HUES6 (cell line): ENCODE data around the gene TNK2.
"Not testable (repeated sequence)": the region's sequence is repeated elsewhere in the genome, so short reads cannot be mapped to it uniquely, and the experiment has no call there.

Experiments
- H3K27ac ChIP-seq: 2 replicates; pipeline ENCODE4 v1.7.0; 2013; ENCODE audit warnings: low read depth, mild to moderate bottlenecking, low read length, inconsistent platforms
- H3K27me3 ChIP-seq: 2 replicates; pipeline ENCODE4 v1.6.1; 2013; ENCODE audit warnings: low read length; ENCODE audit not compliant: control insufficient read depth, insufficient read depth
- H3K36me3 ChIP-seq: 2 replicates; pipeline ENCODE4 v1.6.1; 2013; ENCODE audit warnings: low read length; ENCODE audit not compliant: control insufficient read depth, insufficient read depth
- H3K4me1 ChIP-seq: 2 replicates; pipeline ENCODE4 v1.6.1; 2013; ENCODE audit warnings: low read length; ENCODE audit not compliant: control insufficient read depth, insufficient read depth
- H3K4me3 ChIP-seq: 2 replicates; pipeline ENCODE4 v1.5.1; 2013; ENCODE audit warnings: low read depth, low read length
- H3K9ac ChIP-seq: one replicate; pipeline ENCODE4 v1.6.1; 2013; ENCODE audit warnings: mild to moderate bottlenecking, low read length
- H3K9me3 ChIP-seq: 2 replicates; pipeline ENCODE4 v1.6.1; 2013; ENCODE audit warnings: low read depth, low read length; ENCODE audit not compliant: control insufficient read depth, insufficient read depth

The TNK2 gene

DNA sequence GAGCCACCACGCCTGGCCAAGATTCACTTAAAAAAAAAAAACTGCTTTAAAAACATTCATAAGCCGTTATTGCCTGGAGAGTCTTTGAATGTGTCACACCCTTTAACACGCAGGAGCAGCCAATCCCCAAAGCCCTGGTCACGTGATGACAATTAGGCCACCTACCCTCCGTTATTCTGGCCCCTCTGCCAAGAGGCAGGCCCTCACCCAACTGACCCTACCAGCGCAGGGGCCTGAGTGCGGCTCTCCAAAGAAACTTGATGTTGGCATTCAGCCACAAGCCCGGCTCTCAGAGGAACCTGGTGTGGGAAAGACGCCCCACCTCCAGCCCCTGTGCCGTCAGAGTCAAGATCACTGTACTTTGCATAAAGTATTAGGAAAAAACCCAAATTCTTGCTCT, 85.1 kb downstream of the TNK2 start:
- H3K36me3 ChIP-seq: no peaks in the 10 kb centered on the region
- no peak overlapping the region for H3K4me3 ChIP-seq
- H3K27ac ChIP-seq: no peak overlapping the region
- no peaks in the 10 kb centered on the region for H3K27me3 ChIP-seq
- H3K4me1 ChIP-seq: no peaks in the 10 kb centered on the region; the same call in 1 of the 2 replicates
- H3K9ac ChIP-seq: no peak overlapping the region
- H3K9me3 ChIP-seq: no peaks in the 10 kb centered on the region

DNA sequence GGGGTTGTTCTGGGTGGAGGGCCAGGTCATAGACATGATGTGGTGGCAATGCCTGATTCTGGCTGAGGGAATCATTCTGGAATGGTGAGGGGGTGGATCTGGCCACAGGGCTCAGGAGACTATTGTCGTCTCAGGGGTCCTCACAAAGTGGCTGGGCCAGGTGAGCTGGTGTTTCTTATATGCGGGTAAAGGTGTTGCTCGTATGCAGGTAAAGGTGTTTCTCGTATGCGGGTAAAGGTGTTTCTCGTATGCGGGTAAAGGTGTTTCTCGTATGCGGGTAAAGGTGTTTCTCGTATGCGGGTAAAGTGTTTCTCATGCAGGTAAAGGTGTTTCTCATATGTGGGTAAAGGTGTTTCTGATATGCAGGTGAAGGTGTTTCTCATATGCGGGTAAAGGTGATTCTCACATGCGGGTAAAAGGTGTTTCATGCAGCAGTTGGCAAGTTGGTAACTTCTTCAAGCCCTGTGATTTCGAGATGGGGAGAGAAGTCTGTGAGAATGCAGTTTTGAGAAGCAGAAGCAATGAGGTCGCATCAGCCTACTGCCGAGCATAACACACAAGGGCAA, 86.1 kb downstream of the TNK2 start:
- no peaks in the 10 kb centered on the region for H3K36me3 ChIP-seq
- H3K27ac ChIP-seq: no peak overlapping the region
- H3K4me3 ChIP-seq: no peak overlapping the region
- no peaks in the 10 kb centered on the region for H3K9me3 ChIP-seq
- no peaks in the 10 kb centered on the region for H3K27me3 ChIP-seq
- H3K9ac ChIP-seq: no peak overlapping the region
- H3K4me1 ChIP-seq: no peaks in the 10 kb centered on the region; the same call in 1 of the 2 replicates

DNA sequence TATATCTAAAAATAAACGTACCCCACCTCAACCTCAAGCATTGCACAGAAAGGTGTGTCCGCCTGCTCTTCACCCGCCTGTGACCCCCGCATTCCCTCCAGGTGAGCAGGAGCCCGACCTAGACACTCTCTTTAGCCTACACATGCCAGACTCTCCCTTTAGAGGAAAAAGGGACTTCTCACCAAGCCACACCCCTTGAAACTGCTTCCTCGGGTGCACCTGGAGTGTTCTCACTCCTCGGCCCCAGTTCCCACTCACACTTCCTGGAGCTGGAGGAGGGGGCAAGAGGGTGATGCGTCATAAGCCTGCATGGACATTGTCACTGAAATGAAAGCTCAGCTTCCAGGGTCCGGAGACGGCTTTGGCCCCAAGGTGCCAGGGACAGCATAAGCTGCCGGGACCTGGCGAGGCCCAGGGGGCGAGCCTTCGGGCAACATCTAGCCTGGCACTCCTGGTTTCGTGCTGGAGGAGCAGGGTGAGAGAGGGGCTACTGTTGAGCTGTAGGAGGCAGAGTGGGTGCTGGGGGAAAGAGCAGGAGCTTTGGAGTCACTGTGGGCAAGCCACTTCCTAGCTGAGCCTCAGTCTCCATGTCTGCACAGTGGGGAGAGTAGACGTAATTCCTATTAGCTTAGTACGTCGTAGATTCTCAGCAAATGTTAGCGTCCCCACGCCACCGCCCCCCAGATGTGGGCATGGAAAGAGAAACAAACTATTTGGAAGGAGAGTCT, 86.8 kb downstream of the TNK2 start:
- no peaks in the 10 kb centered on the region for H3K9me3 ChIP-seq
- no peak overlapping the region for H3K9ac ChIP-seq
- no peak overlapping the region for H3K27ac ChIP-seq
- H3K4me1 ChIP-seq: no peaks in the 10 kb centered on the region; the same call in 1 of the 2 replicates
- no peak overlapping the region for H3K4me3 ChIP-seq
- no peaks in the 10 kb centered on the region for H3K36me3 ChIP-seq
- H3K27me3 ChIP-seq: no peaks in the 10 kb centered on the region

DNA sequence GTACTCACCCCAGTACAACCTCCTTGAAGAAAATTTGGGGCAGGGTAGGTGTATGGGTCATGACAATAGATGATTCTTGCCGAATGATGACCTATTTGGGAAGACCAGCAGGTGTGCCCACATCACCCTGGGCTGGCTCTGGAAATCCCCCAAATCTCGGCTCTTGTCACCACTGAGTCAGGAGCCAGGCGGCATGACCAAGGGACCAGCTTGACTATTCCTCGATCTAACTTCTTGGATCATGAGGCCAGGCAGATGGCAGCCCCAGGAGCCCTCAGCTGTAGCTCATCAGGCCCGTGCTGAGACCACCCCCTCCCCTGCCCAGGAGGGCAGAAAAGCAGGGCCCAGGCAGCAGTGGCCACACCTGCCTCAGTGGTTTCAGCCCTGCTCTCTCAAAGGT, 87.5 kb downstream of the TNK2 start:
- H3K4me1 ChIP-seq: no peaks in the 10 kb centered on the region; the same call in 1 of the 2 replicates

DNA sequence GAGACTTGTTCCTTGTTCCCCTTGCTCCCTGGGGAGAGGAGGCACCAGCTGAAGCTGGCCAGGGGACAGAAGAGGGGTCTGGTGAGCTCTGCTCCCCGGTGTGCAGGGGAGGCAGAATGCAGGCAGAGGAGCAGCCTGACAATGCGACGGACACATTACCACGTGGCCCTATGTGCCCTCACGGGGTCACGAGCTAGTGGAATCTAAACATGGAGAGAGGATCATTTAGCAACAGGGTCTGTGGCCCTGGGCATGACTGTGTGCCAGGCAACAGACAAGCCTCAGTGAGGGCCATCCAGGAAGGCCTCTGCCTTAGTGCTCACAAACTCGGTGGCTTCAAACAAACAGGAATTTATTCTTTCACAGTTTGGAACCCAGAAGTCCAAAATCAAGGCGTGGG, 88.2 kb downstream of the TNK2 start:
- no peak overlapping the region for H3K4me3 ChIP-seq
- no peak overlapping the region for H3K27ac ChIP-seq
- no peak overlapping the region for H3K9ac ChIP-seq
- no peaks in the 10 kb centered on the region for H3K27me3 ChIP-seq
- no peaks in the 10 kb centered on the region for H3K36me3 ChIP-seq
- peaks cover 2% of the 10 kb centered on the region; the same call in 1 of the 2 replicates for H3K4me1 ChIP-seq
- H3K9me3 ChIP-seq: no peaks in the 10 kb centered on the region

More for the DNA sequence above, 87.5 kb downstream of the TNK2 start:
- H3K4me3 ChIP-seq: no peak overlapping the region
- H3K36me3 ChIP-seq: no peaks in the 10 kb centered on the region
- no peak overlapping the region for H3K27ac ChIP-seq
- H3K27me3 ChIP-seq: no peaks in the 10 kb centered on the region
- H3K9ac ChIP-seq: no peak overlapping the region
- no peaks in the 10 kb centered on the region for H3K9me3 ChIP-seq

DNA sequence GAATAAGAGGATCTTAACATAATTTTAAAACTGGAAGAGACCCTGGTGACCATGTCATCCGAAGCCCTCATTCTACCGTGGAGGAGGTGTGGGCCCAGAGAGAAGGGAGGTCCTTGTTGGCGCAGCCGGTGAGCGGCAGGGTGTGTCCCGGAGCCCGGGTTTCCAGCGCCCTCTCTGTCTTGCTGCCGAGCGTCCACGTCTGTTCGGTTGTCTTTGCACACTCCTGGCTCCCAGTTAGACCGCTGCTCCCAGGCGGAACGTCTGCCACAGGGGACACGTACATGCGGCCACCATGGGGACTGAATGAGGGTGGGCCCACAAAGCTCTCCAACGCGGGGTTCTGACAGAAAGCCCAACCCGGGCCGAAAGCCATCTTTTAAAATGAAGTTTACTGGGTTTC, 90.0 kb downstream of the TNK2 start:
- Histone ChIP-seq H3K36me3 (no peaks in the 10 kb centered on the region), H3K4me1 (peaks cover 6% of the 10 kb centered on the region; the same call in 1 of the 2 replicates), H3K27me3 (no peaks in the 10 kb centered on the region), H3K9me3 (no peaks in the 10 kb centered on the region), H3K27ac (no peak overlapping the region), H3K4me3 (no peak overlapping the region), H3K9ac (no peak overlapping the region)

DNA sequence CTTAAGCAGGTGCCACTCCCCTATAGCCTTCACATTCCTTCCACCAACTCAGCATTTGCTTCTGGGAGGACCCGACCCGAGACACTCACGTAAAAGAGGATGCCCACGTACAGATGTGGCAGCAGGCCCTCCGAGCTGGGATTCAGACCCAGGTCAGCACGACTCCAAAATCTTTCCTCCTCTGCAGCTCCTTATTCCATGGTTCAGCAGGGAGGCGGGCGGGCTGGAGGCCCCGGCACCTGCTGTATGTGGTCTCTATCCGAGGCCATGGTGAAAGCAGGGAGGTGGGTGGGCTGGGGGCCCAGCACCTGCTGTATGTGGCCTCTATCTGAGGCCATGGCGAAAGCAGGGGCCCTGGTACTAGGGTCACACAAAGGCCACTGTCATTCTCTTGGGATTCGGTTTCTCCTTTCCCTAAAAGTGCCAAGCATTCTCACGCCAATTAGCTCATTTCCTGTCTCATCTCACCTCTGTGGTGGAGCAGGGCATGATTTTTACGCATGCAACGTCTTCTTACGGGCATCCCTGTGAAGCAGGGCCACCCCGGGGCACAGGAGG, 90.7 kb downstream of the TNK2 start:
- Histone ChIP-seq H3K9me3 (no peaks in the 10 kb centered on the region), H3K9ac (no peak overlapping the region), H3K4me3 (no peak overlapping the region), H3K4me1 (peaks cover 6% of the 10 kb centered on the region; the same call in 1 of the 2 replicates), H3K27ac (no peak overlapping the region), H3K36me3 (no peaks in the 10 kb centered on the region), H3K27me3 (no peaks in the 10 kb centered on the region)

DNA sequence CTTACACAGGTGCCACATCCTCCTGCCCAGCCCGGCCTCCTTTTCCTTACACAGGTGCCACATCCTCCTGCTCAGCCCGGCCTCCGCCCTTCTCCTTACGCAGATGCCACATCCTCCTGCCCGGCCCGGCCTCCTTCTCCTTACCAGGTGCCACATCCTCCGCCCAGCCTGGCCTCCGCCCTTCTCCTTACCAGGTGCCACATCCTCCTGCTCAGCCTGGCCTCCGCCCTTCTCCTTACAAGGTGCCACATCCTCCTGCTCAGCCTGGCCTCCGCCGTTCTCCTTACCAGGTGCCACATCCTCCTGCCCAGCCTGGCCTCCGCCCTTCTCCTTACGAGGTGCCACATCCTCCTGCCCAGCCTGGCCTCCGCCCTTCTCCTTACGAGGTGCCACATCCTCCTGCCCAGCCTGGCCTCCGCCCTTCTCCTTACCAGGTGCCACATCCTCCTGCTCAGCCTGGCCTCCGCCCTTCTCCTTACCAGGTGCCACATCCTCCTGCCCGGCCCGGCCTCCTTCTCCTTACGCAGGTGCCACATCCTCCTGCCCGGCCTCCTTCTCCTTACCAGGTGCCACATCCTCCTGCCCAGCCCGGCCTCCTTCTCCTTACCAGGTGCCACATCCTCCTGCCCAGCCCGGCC, 92.0 kb downstream of the TNK2 start:
- H3K27ac ChIP-seq, H3K9me3 ChIP-seq, H3K36me3 ChIP-seq, H3K4me3 ChIP-seq, H3K27me3 ChIP-seq, H3K9ac ChIP-seq: not testable (repeated sequence)
- peaks cover 14% of the 10 kb centered on the region; the same call in 1 of the 2 replicates for H3K4me1 ChIP-seq

DNA sequence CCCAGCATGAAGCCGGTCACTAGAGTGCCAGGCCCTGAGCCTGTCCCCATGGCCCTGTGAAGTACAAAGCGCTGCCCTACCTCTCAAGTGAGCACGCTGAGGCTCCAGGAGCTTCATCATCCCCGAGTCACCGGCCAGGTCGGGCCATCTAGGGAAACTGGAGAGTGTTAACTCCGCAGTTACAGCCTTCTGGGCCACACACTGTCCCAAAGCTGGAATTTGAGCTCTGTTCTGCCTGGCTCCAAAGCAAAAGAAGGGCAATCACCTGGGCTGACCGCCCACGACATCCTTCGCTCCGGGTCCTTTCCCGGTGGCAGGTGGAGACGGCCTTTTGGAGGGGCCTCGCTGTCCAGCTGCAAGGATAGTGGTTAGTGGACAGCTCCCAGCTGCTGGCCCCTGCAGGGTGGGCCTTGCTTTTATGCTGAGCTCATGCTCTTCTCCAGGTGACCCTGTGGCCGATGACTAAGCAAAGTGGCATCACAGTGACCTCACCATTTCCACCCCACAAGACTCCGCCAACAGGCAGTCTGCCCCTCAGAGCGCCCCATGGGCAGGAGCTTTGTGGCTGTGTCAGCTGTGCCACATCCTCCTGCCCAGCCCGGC, 93.1 kb downstream of the TNK2 start:
- Histone ChIP-seq H3K9ac (no peak overlapping the region), H3K36me3 (no peaks in the 10 kb centered on the region), H3K4me1 (peaks cover 21% of the 10 kb centered on the region; the same call in 1 of the 2 replicates), H3K4me3 (no peak overlapping the region), H3K27me3 (peaks cover 4% of the 10 kb centered on the region; the same call in 1 of the 2 replicates), H3K9me3 (no peaks in the 10 kb centered on the region), H3K27ac (no peak overlapping the region)

DNA sequence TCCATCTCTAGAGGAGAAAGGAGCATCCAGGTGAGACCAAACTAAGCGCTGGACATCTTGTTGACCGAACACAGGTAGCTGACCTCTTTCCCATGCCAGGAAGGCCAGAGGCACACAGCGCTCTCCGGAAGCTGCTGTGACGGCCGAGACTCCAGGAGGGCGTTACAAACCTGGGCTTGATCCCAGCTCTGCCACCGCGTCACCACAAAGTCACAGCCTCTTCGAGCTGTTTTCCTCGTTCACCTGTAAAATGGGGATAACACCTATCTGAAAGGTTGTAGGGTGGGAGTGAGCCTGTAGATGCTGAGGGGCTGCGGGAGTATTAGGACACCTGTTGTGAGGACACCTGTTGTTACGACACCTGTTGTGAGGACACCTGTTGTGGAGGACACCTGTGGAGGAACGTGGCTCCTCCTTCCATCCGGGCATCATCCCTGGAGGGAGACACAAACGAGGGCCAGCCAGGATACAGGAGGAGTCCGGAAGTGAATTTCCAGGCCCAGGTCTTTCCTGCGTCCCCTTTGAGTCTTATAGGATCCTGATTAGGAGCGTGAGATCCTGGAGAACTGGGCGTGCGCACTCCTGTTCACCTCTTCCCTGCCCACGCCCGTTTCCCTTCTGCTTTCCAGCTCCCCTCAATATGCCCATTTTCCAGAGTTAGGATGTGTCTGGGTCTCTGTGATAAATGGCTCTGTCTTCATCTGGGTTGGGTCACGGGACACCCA, 94.3 kb downstream of the TNK2 start:
- Histone ChIP-seq H3K9ac (no peak overlapping the region), H3K9me3 (no peaks in the 10 kb centered on the region), H3K36me3 (no peaks in the 10 kb centered on the region), H3K4me1 (peaks cover 32% of the 10 kb centered on the region), H3K27ac (no peak overlapping the region), H3K4me3 (no peak overlapping the region), H3K27me3 (peaks cover 4% of the 10 kb centered on the region; the same call in 1 of the 2 replicates)
